ENCODE data around the gene ADAM12.
"Not testable (repeated sequence)": the region's sequence is repeated elsewhere in the genome, so short reads cannot be mapped to it uniquely, and the experiment has no call there.

Gene ADAM12

GRCh38 chr10:126387041-126387921 is 996 bp downstream of the ADAM12 start:
- H3K9ac ChIP-seq (ENCODE audit: insufficient read length) = no peak overlapping the region
- H3K27ac ChIP-seq = no peak overlapping the region
- H3K36me3 ChIP-seq (ENCODE audit: insufficient read depth, low read length) = no peaks in the 10 kb centered on the region
- H3K9me3 ChIP-seq (ENCODE audit: low read depth, low read length) = no peaks in the 10 kb centered on the region
- no peak for DNase-seq (ENCODE audit: low read depth, low spot score)
- no peak overlapping the region for H3K4me3 ChIP-seq
- TF ChIP-seq POLR2AphosphoS5 (IDR thresholded peaks at IDR 0.05; ENCODE audit: borderline replicate concordance, low read depth, low read length) = no peak
- no peak for TF ChIP-seq FOXP2 (optimal IDR thresholded peaks at IDR 0.05; ENCODE audit: control extremely low read depth, extremely low read length, insufficient read depth)
- no peak for TF ChIP-seq EZH2 (IDR thresholded peaks at IDR 0.05)

GRCh38 chr10:126384269-126384873 is 3.9 kb downstream of the ADAM12 start:
- Histone ChIP-seq H3K4me3 (no peak overlapping the region), H3K27ac (no peak overlapping the region), H3K9ac (ENCODE audit: insufficient read length) (no peak overlapping the region), H3K36me3 (ENCODE audit: insufficient read depth, low read length) (no peaks in the 10 kb centered on the region), H3K9me3 (ENCODE audit: low read depth, low read length) (no peaks in the 10 kb centered on the region)
- TF ChIP-seq EZH2 (IDR thresholded peaks at IDR 0.05) (no peak), FOXP2 (optimal IDR thresholded peaks at IDR 0.05; ENCODE audit: control extremely low read depth, extremely low read length, insufficient read depth) (no peak), POLR2AphosphoS5 (IDR thresholded peaks at IDR 0.05; ENCODE audit: borderline replicate concordance, low read depth, low read length) (no peak)
- no peak for DNase-seq (ENCODE audit: low read depth, low spot score)

DNA sequence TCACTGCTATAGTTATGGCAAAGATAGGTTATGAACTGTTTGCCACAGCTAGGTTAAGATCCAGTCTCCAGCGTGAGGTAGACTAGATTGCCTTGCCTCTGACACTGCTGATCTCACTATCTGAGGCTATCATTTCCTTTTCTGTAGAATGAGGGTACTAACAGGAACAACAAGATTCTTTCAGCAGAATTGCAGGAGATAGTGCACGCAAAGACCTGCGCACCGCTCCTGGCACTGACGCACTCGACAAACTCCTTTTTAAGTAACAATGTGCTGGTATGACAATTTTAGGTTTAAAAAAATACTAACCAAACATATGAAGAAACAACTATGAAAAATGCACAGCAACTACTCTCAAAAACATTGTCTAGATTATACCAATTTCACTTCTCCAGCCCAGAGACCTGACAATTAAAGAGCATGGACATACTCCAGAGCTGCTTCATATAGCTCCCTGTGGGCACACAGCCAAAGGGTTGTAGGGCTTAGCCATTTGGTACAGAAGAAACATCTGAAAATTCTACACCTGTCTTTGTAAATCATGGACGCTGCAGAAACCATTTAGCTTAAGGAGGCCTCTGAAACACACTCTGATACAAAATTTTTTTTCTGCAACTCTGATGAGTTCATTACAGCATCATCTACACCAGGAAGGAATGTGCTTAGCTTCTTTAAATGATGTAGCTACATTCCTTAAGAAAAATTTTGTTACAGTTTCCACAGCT is 7.8 kb downstream of the ADAM12 start:
- Histone ChIP-seq H3K9me3 (ENCODE audit: low read depth, low read length) (no peaks in the 10 kb centered on the region), H3K36me3 (ENCODE audit: insufficient read depth, low read length) (no peaks in the 10 kb centered on the region), H3K9ac (ENCODE audit: insufficient read length) (no peak overlapping the region), H3K27ac (no peak overlapping the region), H3K4me3 (no peak overlapping the region)
- DNase-seq (ENCODE audit: low read depth, low spot score) = no peak
- TF ChIP-seq FOXP2 (optimal IDR thresholded peaks at IDR 0.05; ENCODE audit: control extremely low read depth, extremely low read length, insufficient read depth) = no peak
- no peak for TF ChIP-seq POLR2AphosphoS5 (IDR thresholded peaks at IDR 0.05; ENCODE audit: borderline replicate concordance, low read depth, low read length)
- no peak for TF ChIP-seq EZH2 (IDR thresholded peaks at IDR 0.05)

GRCh38 chr10:126379166-126379565 is 9.1 kb downstream of the ADAM12 start:
- not testable (repeated sequence) for H3K9me3 ChIP-seq (ENCODE audit: low read depth, low read length); DNase-seq (ENCODE audit: low read depth, low spot score); H3K9ac ChIP-seq (ENCODE audit: insufficient read length); H3K27ac ChIP-seq; H3K36me3 ChIP-seq (ENCODE audit: insufficient read depth, low read length); H3K4me3 ChIP-seq

GRCh38 chr10:126376956-126377355 is 11.3 kb downstream of the ADAM12 start:
- no peak for DNase-seq (ENCODE audit: low read depth, low spot score)
- no peaks in the 10 kb centered on the region for H3K36me3 ChIP-seq (ENCODE audit: insufficient read depth, low read length)
- H3K27ac ChIP-seq = no peak overlapping the region
- H3K4me3 ChIP-seq = no peak overlapping the region
- no peak overlapping the region for H3K9ac ChIP-seq (ENCODE audit: insufficient read length)
- TF ChIP-seq POLR2AphosphoS5 (IDR thresholded peaks at IDR 0.05; ENCODE audit: borderline replicate concordance, low read depth, low read length) (no peak), EZH2 (IDR thresholded peaks at IDR 0.05) (no peak), FOXP2 (optimal IDR thresholded peaks at IDR 0.05; ENCODE audit: control extremely low read depth, extremely low read length, insufficient read depth) (no peak)
- H3K9me3 ChIP-seq (ENCODE audit: low read depth, low read length) = no peaks in the 10 kb centered on the region

GRCh38 chr10:126375926-126376554 is 12.2 kb downstream of the ADAM12 start:
- no peak overlapping the region for H3K4me3 ChIP-seq
- no peaks in the 10 kb centered on the region for H3K36me3 ChIP-seq (ENCODE audit: insufficient read depth, low read length)
- no peak for TF ChIP-seq FOXP2 (optimal IDR thresholded peaks at IDR 0.05; ENCODE audit: control extremely low read depth, extremely low read length, insufficient read depth)
- no peak for TF ChIP-seq EZH2 (IDR thresholded peaks at IDR 0.05)
- no peak for TF ChIP-seq POLR2AphosphoS5 (IDR thresholded peaks at IDR 0.05; ENCODE audit: borderline replicate concordance, low read depth, low read length)
- H3K9ac ChIP-seq (ENCODE audit: insufficient read length) = no peak overlapping the region
- no peak for DNase-seq (ENCODE audit: low read depth, low spot score)
- H3K27ac ChIP-seq = no peak overlapping the region
- H3K9me3 ChIP-seq (ENCODE audit: low read depth, low read length) = no peaks in the 10 kb centered on the region

DNA sequence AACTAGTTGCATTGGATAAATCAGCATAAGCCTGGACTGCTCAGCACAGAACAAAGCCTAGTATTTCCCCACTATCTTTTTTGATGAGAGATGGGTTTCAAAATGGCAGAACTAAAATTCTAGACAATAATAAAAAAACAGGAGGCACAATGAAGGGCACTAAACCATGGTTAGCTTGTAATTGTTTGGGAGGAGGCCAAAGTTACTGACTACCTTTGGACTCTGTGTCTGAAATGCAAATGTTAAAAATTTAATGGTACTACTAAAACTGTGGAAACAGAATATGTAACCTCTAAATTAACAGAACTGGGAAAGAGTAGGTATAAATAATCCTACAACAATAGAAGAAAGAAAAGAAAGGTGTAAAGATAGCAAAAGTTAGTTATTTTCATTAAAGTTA is 13.0 kb downstream of the ADAM12 start:
- TF ChIP-seq FOXP2 (optimal IDR thresholded peaks at IDR 0.05; ENCODE audit: control extremely low read depth, extremely low read length, insufficient read depth) (no peak), EZH2 (IDR thresholded peaks at IDR 0.05) (no peak), POLR2AphosphoS5 (IDR thresholded peaks at IDR 0.05; ENCODE audit: borderline replicate concordance, low read depth, low read length) (no peak)
- Histone ChIP-seq H3K9me3 (ENCODE audit: low read depth, low read length) (no peaks in the 10 kb centered on the region), H3K27ac (no peak overlapping the region), H3K4me3 (no peak overlapping the region), H3K9ac (ENCODE audit: insufficient read length) (no peak overlapping the region), H3K36me3 (ENCODE audit: insufficient read depth, low read length) (no peaks in the 10 kb centered on the region)
- DNase-seq (ENCODE audit: low read depth, low spot score) = no peak

DNA sequence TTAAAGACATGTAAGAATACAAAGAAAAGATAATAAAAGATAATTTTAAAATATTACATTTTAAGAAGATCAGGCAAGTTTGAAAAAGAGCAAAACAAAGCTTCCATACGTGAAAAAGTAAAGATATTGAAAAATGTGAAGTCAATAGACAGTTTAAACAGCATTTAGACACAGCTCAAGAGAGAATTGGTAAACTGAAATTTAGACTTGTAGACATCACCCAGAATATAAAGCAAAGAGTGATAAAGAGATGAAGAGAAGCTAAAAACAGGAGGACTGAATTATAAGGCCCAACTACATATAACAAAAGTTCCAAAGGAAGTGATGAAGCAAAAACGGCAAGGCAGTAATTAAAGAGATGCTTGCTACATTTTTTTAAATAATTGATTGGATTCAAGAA is 13.8 kb downstream of the ADAM12 start:
- H3K9ac ChIP-seq (ENCODE audit: insufficient read length) = no peak overlapping the region
- DNase-seq (ENCODE audit: low read depth, low spot score) = no peak
- TF ChIP-seq FOXP2 (optimal IDR thresholded peaks at IDR 0.05; ENCODE audit: control extremely low read depth, extremely low read length, insufficient read depth) = no peak
- no peaks in the 10 kb centered on the region for H3K9me3 ChIP-seq (ENCODE audit: low read depth, low read length)
- H3K27ac ChIP-seq = no peak overlapping the region
- H3K4me3 ChIP-seq = no peak overlapping the region
- H3K36me3 ChIP-seq (ENCODE audit: insufficient read depth, low read length) = no peaks in the 10 kb centered on the region

All from SK-N-MC (cell line).